HG02571 (cell line): ENCODE measurements around the gene RFESD.

Experiments used
- ATAC-seq: cut with Tn5 transposase; IDR thresholded peaks from one replicate; pipeline ENCODE4 v1.9.1; 2021; ENCODE audit warnings: mild to moderate bottlenecking, moderate library complexity; ENCODE audit not compliant: unreplicated experiment

RFESD gene

DNA sequence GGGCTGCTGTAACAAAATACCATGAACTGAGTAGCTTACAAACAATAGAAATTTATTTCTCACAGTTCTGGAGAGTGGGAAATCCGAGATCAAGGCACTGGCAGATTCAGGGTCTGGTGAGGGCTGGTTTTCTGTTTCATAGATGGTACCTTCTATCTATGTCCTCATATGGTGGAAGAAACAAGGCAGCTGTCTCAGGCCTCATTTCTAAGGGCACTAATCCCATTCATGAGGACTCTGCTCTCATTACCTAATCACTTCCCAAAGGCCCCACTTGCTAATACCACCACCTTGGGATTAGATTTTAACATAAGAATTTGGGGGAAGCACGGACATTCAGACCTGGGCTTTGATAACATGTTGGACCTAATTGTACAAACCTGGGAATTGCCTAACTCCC, 13.5 kb downstream of the RFESD start:
- ATAC-seq: no peak

DNA sequence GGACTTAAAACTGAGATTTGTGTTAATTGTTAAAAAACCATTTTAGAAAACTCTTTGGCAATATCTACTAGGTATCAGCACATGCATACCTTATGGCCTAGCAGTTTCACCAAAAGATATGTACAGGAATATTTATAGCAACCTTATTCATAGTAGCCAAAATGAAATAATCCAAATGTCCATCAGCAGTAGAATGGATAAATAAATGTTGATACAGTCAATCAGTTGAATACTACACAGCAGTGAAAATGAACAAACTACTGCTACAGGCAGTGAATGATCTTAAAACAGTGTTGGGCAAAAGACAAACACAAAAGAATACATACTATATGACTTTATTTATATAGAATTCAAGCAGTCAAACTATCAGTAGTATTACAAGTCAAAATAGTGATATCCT, 16.4 kb downstream of the RFESD start:
- ATAC-seq: no peak

DNA sequence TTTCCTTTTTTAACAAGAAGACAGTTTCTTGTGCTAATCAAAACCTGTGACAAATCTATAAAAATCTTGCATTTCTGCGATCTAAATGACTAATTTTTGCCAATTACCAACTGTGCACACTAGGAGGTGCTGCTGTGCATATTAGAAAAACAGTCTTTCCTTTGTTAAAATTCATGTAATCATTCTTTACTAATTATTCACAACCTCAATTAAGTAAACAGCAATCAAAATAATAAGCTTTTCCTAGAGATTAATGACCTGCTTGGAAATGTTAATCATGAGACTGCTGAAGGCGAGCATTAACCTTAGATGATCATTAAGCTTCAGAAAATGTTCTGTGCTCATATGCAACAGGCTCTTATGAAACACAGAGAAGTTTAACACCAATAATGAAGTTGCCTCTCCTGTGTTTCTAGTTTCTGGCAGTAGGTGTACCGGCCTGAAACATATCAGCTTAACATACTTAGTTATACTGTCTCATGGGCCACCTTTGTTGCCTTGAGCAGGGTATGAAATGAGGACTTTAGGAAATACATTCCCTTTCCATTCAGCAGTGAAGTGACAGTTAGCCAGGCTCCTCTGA, 17.7 kb downstream of the RFESD start:
- ATAC-seq: no peak

DNA sequence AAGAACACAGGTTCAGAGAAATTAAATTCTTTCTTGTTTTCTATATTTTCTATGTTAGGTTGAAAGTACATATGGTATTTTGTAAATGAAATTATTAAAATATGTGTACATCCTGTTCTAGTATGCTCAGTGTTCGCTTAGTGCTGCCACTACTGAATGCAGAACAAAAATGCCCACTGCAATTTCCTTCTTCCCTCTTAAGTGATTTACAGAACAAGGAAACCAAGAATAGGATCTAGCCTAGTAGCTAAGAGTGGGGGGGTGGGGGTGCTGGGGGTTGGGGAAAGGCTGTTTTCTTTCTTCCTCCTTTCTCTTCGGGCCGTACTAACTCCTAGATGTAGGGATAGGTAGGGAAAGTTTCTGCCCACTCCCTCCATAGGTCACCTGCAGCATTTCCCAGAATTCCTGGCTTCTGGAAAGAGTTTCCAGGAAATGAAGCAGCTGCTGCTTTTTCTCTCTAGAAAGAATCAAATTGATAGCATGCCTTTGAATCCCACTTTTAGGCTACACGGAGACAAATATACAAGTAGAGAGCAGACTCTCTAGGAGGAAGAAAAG, 20.6 kb downstream of the RFESD start:
- no peak for ATAC-seq

DNA sequence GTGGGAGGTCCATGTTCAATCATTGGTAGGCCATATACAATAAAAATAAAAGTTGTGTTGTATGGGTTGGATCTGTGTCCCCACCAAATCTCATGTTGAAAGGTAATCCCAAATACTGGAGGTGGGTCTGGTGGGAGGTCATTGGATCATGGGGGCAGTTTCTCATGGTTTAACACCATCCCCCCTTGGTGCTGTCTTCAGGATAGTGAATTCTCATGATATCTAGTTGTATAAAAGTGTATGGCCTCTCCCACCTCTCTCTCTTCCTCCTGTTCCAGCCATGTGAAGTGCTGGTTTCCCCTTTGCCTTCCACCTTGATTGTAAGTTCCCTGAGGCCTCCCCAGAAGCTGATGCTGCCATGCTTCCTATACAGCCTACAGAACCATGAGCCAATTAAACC, 21.1 kb downstream of the RFESD start:
- ATAC-seq: no peak

- ATAC-seq: no peak
These were observed 21.6 kb downstream of the RFESD start for GRCh38 chr5:95668216-95668615.

DNA sequence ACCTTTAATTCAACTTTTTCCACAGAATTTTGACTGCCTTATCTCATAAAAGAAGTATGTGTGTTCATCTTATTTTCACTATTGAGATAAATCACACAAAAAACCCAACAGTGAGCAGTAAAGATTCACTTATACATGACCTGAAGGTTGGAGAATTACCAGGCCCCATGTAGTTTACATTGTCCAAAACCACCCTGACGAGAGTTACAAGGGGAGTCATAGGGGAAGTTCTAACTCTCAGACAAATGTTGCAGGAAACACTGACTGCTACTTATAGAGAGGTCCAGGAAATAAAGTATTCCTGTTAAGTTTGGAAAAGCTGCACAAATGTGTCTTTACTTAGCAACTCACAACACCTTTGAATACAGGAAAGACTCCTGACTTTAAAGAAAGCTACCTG, 22.2 kb downstream of the RFESD start:
- no peak for ATAC-seq

DNA sequence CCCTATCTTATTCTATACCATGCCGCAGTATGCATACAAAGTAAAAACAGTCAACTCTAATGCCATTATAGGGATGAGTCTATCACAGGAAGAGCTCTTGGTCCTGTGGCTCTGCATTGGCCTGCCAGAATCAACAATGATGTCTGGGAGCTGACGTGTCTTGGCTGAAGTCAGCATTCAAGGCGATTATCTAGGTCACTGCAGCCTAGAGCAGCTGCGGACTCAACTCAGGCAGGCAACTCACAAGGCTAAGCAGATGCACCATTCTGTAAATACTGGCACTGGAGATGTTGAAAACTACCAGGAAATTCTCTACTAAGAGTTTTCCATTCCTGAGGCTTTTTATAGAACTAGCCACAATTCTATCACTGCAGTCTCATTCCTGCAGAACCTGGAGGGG, 23.0 kb downstream of the RFESD start:
- ATAC-seq: no peak

GRCh38 chr5:95669985-95670384, 23.4 kb downstream of the RFESD start:
- ATAC-seq: no peak

DNA sequence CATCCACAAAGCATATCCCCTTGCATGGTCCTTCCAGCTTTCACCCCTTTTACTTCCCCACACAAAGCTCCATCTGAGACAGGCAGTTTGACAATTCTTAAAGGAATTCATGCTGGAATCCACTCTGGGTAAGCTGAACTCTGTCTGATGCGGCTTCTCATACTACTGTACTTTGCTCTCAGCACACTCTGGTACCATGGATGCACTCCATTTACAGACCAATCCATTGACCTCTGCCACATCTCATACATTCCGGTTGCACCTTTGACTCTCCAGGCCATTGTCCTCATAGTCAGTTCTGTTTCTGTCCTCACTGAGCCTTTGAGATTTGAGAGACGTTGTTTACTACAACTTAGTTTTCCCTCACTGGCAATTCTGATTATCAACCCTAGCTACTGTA, 24.0 kb downstream of the RFESD start:
- no peak for ATAC-seq

- ATAC-seq: no peak
These were observed 25.2 kb downstream of the RFESD start for GRCh38 chr5:95671826-95672225.

DNA sequence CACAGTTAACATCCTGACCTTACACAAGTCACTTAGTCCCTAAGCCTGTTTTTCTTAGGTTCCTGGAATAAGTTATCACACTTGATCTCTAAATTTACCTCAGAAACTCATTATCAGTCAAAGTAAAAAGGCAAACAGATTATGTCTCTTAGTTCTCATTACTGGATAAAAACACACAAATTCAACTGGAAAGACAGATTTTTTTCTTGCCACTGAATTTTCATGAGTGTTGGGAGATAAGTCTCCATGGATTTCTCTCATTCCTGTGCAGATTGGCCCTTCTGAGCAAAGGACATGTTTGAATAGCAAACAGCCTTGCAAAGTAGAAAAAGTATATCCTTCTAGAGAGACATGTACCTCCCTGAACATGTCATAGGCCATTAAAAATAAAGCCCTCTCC, 26.1 kb downstream of the RFESD start:
- ATAC-seq: no peak

GRCh38 chr5:95673081-95673480, 26.5 kb downstream of the RFESD start:
- ATAC-seq: no peak

DNA sequence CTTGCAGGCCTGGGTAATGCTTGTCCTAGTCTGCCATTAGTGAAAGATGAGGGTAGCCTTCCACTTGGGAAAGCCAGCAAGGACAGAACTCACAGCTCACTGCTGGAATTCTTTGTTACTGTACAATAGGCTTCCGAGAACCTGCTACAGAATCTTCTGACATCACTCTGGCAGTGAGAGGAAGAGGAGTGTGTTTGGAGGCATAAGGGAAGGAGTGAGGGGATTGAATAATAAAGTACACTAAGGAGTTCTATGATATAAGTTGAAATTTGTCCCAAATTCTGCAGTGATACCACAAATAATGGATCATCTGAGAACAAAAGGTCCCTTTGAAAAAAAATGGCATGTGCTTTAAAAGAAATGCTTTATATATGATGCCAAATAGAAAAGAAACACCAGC, 36.3 kb downstream of the RFESD start, which contains the start of gene SPATA9:
Gene SPATA9, minus strand, starts transcription at position 101 of the 400 bp plus-strand sequence. CDS start 137 bp downstream, outside the sequence.
- no peak for ATAC-seq

GRCh38 chr5:95684361-95684760, 37.8 kb downstream of the RFESD start:
- ATAC-seq: no peak

DNA sequence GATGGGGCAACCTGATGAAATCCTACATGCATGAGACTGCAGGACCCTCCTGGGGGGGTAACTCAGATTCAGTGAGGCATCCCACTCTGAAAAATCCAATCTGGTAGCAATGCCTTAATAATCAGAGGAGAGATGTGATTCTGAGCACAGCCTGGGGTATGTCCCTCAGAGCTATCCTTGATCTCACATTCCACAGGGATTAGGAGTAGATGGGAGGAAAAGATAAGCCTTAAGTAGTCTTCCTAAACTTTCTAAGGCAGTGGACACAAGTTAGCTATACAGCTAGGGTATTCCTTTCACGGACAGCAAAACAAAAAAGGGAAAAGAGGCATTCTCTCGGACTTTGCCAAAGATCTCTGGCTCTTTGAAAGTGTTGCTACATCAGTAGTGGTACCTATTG, 40.1 kb downstream of the RFESD start:
- ATAC-seq: no peak

DNA sequence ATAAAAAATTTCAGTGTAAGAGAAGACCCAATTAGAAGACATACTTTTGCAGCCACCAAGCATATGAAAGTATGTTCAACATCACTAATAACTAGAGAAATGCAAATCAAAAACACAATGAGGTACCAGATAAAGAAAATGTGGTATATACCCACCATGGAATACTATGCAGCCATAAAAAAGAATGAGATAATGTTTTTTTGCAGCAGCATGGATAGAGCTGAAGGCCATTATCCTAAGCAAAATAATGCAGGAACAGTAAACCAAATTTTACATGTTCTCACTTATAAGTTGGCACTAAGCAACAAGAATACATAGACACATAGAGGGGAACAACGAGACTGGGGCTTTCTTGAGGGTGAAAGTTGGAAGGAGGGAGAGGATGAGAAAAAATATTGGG, 43.1 kb downstream of the RFESD start:
- ATAC-seq: no peak

- ATAC-seq: no peak
These were observed 43.8 kb downstream of the RFESD start for GRCh38 chr5:95690333-95690732.

GRCh38 chr5:95697781-95698681, 51.5 kb downstream of the RFESD start:
- ATAC-seq: no peak

DNA sequence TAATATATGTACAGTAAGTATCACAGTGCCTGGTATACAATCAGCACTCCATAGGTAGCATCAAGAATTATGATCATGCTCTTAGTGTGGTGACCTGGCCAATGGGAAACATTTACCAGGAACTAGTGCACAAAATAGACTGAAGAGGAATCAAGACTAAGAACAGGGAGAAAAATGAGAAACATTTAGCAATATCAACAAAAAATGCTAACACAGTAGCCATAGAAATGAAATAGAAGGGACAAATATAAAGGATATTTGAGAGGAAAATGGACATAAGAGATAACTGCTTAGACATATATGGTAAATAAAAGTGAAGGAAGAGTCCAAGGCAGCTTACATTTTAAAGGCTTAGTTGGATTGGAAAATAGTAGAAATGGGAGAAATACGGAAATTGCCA, 52.8 kb downstream of the RFESD start:
- no peak for ATAC-seq

- ATAC-seq: no peak
These were observed 54.5 kb downstream of the RFESD start for GRCh38 chr5:95701074-95701473.

GRCh38 chr5:95704150-95704549, 57.6 kb downstream of the RFESD start:
- no peak for ATAC-seq
